A673 (cell line): ENCODE results near the gene MCAM.

Experiments
- CTCF ChIP-seq: fragments of 300-800, 200-600 bp; sonication (generic); conservative IDR thresholded peaks from 2 replicates; pipeline ENCODE4 v1.5.1; 2017; ENCODE audit warnings: low read depth, mild to moderate bottlenecking, antibody characterized with exemption, low read length, moderate library complexity, mixed read lengths
- EZH2 ChIP-seq: fragments of 200-600 bp; sonication (generic); IDR thresholded peaks from 2 replicates; pipeline ENCODE4 v1.6.1; 2017; ENCODE audit warnings: borderline replicate concordance, low read depth, mild to moderate bottlenecking, mixed read lengths, antibody characterized with exemption, low read length; ENCODE audit not compliant: poor library complexity, severe bottlenecking

- TF ChIP-seq EZH2: no peak
- TF ChIP-seq CTCF: no peak
Observed at GRCh38 chr11:119338965-119339588, 22.1 kb upstream of the MCAM start.
